ENCODE results near the gene ARGLU1. TPM values are rescaled to one million over a fixed set of nuclear protein-coding genes. Genes with fewer than 3 reads are reported as not detected.

Gene ARGLU1
- total RNA-seq, 2 experiments from 2014 or later: 89.2 to 91.8 TPM

GRCh38 chr13:106595625-106596024 lies 27.7 kb upstream of the ARGLU1 start:
- ATAC-seq (no peak), DNase-seq (no peak)
- Mint-ChIP-seq H3K36me3 (ENCODE audit: low read depth) (no peaks in the 10 kb centered on the region), H3K4me3 (no peak overlapping the region), H3K27ac (no peak overlapping the region), H3K4me1 (ENCODE audit: low read depth) (peaks cover 9% of the 10 kb centered on the region), H3K9me3 (no peaks in the 10 kb centered on the region), H3K27me3 (peaks cover 16% of the 10 kb centered on the region)
- CTCF ChIA-PET: interaction anchor here (1.9 kb wide), 1 partner anchor 25 kb away, joined by 4 read pairs; no protein-coding TSS in a partner anchor
- no peak for TF ChIP-seq CTCF (IDR thresholded peaks at IDR 0.05)
- POLR2A ChIA-PET: no interaction called here
- intact Hi-C loops (cut with micrococcal nuclease): no loop called here

GRCh38 chr13:106594980-106595379 lies 27.0 kb upstream of the ARGLU1 start:
- CTCF ChIA-PET: interaction anchor here (1.9 kb wide), 1 partner anchor 25 kb away, joined by 4 read pairs; no protein-coding TSS in a partner anchor

GRCh38 chr13:106593132-106593531 lies 25.2 kb upstream of the ARGLU1 start:
- intact Hi-C loops (cut with micrococcal nuclease): no loop called here
- no peak for TF ChIP-seq CTCF (IDR thresholded peaks at IDR 0.05)
- DNase-seq (no peak), ATAC-seq (no peak)
- CTCF ChIA-PET: no interaction called here
- Mint-ChIP-seq H3K4me3 (no peak overlapping the region), H3K27me3 (peaks cover 14% of the 10 kb centered on the region), H3K4me1 (ENCODE audit: low read depth) (no peaks in the 10 kb centered on the region), H3K36me3 (ENCODE audit: low read depth) (no peaks in the 10 kb centered on the region), H3K27ac (no peak overlapping the region), H3K9me3 (no peaks in the 10 kb centered on the region)
- POLR2A ChIA-PET: no interaction called here

More at GRCh38 chr13:106594980-106595379, 27.0 kb upstream of the ARGLU1 start:
- H3K27ac Mint-ChIP-seq: no peak overlapping the region
- DNase-seq: no peak
- H3K9me3 Mint-ChIP-seq: no peaks in the 10 kb centered on the region
- POLR2A ChIA-PET: no interaction called here
- no peak overlapping the region for H3K4me3 Mint-ChIP-seq
- intact Hi-C loops (cut with micrococcal nuclease): no loop called here
- H3K36me3 Mint-ChIP-seq (ENCODE audit: low read depth): no peaks in the 10 kb centered on the region
- TF ChIP-seq CTCF (IDR thresholded peaks at IDR 0.05): no peak
- H3K27me3 Mint-ChIP-seq: peaks cover 16% of the 10 kb centered on the region
- ATAC-seq: no peak
- H3K4me1 Mint-ChIP-seq (ENCODE audit: low read depth): peaks cover 3% of the 10 kb centered on the region

- no peak for TF ChIP-seq CTCF (IDR thresholded peaks at IDR 0.05)
- Mint-ChIP-seq H3K4me3 (no peak overlapping the region), H3K4me1 (ENCODE audit: low read depth) (no peaks in the 10 kb centered on the region), H3K36me3 (ENCODE audit: low read depth) (peaks cover 1% of the 10 kb centered on the region), H3K27me3 (peaks cover 16% of the 10 kb centered on the region), H3K9me3 (peaks cover 8% of the 10 kb centered on the region), H3K27ac (no peak overlapping the region)
- ChIA-PET CTCF (no interaction called here), POLR2A (interaction anchor here (0.6 kb wide), 1 partner anchor 20 kb away, joined by 3 read pairs; no protein-coding TSS in a partner anchor)
- intact Hi-C loops (cut with micrococcal nuclease): no loop called here
- no peak for ATAC-seq
- DNase-seq: no peak
Observed at GRCh38 chr13:106591299-106591698, 23.4 kb upstream of the ARGLU1 start.

GRCh38 chr13:106589716-106590115 lies 21.8 kb upstream of the ARGLU1 start:
- DNase-seq: no peak
- POLR2A ChIA-PET: no interaction called here
- intact Hi-C loops (cut with micrococcal nuclease): no loop called here
- ATAC-seq: no peak
- H3K4me3 Mint-ChIP-seq: no peak overlapping the region
- no peaks in the 10 kb centered on the region for H3K4me1 Mint-ChIP-seq (ENCODE audit: low read depth)
- H3K9me3 Mint-ChIP-seq: peaks cover 18% of the 10 kb centered on the region
- peaks cover 15% of the 10 kb centered on the region for H3K27me3 Mint-ChIP-seq
- CTCF ChIA-PET: no interaction called here
- H3K36me3 Mint-ChIP-seq (ENCODE audit: low read depth): peaks cover 1% of the 10 kb centered on the region
- no peak for TF ChIP-seq CTCF (IDR thresholded peaks at IDR 0.05)
- no peak overlapping the region for H3K27ac Mint-ChIP-seq
